Measurements from ENCODE around the gene STIMATE.

Gene STIMATE

GRCh38 chr3:52866427-52866826 is 30.9 kb downstream of the STIMATE start:
- DNase-seq (ENCODE audit: low read depth in 3 of 3): no peak

DNA sequence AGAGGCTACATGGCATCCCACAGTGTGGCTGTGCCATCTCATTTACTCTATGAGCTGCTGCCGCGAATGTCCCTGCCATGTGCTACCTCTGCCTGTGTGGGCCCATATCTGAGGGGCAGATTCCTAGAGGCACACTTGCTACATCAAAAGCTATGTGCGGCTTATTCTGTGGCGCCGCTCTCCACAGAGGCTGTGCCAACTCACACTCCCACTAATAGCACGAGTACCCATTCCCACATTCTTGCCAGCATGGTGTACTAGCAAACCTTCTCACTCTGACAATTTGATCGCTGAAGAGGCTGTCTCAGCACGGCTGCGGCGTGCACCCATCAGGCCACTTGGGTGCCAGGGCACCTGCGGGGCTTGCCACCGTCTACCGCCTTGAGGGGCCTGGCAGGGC is 31.4 kb downstream of the STIMATE start:
- DNase-seq (ENCODE audit: low read depth in 3 of 3): no peak

- DNase-seq (ENCODE audit: low read depth in 3 of 3): no peak
Measured at GRCh38 chr3:52860424-52860768, 37.0 kb downstream of the STIMATE start.

DNA sequence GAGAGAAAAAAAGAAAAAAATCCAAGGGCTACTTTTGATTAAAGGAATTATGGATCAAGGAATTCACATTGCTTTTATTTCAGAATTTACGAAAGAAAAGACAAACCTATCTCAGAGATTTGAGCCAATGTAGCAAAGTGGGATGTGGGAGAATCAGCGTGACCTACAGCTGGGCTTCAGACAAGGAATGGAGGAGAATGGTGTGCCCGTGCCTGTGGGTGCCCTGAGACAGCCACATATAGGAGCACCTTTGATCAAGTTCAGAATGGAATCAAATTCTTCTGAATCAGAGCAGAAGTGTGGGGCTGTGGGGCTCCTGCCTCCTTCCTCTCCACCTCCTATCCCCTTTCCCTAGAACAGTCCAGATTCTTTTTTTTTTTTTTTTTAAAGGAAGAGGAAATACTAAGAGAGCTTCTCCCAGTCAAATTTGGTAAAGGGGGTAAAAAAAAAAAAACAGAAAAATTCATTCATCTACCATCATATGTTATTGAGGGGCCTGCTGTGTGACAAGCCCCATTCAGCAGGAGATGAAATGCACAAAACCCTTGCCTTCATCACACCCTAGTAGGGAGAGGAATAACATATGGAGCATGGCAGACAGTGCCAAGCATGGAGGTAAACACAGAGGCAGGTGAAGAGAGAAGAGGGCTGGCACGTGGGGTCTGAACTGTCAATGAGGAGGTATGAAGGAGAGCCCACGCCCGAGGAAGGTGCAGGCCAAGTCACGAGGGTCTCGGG is 37.5 kb downstream of the STIMATE start:
- DNase-seq (ENCODE audit: low read depth in 3 of 3): no peak

DNA sequence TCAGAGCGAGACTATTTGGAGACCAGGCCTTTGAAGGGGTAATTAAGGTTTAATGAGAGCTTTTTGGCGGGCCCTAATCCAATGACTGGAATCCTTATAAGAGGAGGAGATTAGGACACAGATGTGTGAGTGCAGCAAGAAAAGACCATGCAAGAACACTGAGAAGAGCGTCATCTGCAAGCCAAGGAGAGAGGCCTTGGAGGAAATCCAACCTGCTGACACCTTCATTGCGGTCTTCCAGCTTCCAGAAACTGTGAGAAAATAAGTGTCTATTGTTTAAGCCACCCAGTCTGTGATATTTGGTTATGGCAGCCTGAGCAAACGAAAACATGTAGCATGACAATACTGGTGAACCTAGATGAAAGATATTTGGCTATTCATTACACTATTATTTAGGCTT is 39.5 kb downstream of the STIMATE start:
- no peak for DNase-seq (ENCODE audit: low read depth in 3 of 3)

DNA sequence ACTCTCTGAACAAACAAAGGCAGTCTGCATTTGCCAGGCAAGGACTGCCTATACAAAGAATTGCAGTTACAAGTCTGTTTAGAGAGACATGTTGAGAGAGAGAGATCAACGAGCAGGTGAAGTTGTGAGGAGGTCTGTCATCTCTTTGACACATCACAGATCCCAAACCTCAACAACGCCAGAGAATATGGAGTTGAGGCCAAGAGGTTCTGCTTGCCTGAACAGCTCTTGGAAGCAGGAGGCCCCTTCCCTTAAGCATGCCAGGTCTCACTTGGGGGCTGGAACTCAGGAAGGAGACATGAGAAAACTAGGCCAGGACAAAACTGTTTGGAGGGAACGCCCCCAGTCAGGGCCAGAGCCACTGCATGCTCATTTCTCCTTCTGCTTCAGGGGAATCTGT is 40.2 kb downstream of the STIMATE start:
- DNase-seq (ENCODE audit: low read depth in 3 of 3): no peak

DNA sequence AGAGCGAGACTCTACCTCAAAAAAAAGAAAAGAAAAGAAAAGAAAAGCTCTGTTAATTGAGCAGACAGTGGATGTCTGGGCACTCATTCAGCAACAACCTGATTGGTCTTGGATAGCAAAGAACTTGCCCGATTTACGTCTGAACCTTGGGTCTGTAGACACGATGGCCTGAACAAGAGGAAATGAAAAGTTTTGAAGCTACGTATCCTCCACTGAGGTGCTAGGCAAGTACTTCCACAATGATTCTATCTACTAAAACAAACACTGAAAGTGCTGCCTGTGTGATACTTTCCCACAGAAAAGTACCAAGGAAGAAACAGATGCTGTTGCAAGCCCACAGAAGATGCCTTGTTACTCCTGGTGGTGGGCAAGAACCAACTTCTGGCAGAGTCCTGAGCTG is 40.7 kb downstream of the STIMATE start:
- DNase-seq (ENCODE audit: low read depth in 3 of 3): no peak

DNA sequence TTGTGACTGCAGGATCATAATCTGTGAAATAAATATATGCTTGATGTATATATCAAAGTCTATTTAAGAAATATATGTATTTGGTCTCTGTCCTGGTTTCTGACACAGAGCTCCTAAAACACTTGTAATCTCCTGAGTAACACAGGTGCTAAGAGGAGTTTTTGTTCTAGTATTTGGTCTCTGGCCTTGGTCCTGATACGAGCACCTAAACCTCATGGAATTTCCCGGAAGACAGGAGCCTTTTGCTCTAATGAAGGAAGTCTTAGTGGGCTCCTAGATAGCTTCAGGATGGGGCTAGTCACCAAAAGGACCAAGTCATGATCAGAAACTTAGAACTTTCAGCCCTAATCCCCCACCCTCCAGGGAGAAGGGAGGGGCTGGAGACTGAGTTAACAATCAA is 43.3 kb downstream of the STIMATE start:
- DNase-seq (ENCODE audit: low read depth in 3 of 3): no peak

- DNase-seq (ENCODE audit: low read depth in 3 of 3): no peak
Measured at GRCh38 chr3:52852419-52852818, 44.9 kb downstream of the STIMATE start.

DNA sequence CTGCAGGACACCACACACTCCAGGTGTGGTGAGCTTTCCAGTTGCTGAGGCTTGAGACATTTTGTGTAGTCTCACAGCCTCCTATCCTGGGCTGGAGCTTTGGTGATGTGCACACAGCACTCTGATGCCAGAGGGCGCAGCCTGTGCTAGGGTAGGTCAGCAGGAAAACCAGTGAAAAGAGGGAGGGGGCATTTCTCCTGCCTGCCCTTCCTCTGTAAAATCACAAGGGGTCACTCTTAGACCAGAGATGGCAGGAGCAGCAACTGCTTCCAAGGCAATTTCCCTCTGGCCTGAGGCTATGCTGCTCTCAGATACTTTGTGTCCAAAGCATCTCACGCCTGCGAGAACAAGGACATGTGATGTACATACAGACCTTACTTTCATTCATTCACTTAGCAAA is 46.0 kb downstream of the STIMATE start:
- no peak for DNase-seq (ENCODE audit: low read depth in 3 of 3)

DNA sequence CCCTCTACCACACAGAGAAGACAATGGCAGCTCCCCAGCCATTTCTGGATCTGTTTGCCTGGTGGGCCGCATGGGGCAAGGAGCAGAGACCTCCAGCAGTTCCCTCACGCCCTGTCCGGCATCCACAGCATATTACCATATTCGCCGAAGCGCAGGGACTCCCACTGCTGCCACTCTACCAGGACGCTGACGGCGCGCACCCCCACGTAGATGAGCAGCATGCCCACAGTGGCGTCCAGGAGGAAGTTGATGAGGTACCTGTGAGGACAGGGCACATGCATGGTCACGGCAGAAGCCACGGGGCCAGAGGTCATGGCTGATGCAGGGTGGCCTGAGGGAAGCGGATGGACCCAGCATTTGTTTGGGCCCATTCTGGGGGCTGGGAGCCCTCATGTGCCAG is 47.7 kb downstream of the STIMATE start:
- DNase-seq (ENCODE audit: low read depth in 3 of 3): no peak

DNA sequence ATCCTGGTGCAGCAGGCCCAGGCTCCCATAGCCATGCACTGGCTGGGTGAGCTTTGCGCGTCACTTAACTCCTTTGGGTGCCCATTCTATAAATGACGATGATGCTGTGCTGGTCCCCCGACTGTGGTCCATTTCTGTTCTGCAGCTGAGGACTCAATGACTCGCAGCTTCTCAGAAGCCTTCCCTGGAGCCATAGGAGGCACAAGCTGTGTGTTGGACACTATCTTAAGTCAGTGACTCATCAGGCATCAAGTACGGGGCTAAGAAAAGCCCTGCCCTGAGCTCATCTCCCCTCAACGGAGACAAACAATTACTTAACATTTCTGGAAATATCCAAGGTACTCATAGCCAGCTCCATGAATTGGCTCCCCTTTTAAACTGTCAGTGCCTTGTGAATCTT is 48.7 kb downstream of the STIMATE start:
- no peak for DNase-seq (ENCODE audit: low read depth in 3 of 3)

DNA sequence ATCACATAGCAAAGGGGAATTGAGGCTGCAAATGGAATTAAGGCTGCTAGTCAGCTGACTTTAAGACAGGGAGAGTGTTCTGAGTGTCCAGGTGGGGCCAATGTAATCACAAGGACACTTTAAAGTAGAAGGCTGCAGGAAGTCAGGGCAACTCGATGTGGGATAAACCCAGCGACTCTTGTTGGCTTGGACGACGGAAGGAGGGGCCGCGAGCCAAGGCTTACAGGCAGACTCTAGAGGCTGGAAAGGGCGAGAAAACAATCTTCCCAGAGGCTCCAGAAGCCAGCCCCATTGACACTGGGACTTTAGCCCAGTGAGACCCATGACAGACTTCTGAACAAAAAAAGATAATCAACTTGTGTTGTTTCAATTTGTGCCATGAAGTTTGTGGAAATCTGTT is 49.6 kb downstream of the STIMATE start:
- DNase-seq (ENCODE audit: low read depth in 3 of 3): no peak

DNA sequence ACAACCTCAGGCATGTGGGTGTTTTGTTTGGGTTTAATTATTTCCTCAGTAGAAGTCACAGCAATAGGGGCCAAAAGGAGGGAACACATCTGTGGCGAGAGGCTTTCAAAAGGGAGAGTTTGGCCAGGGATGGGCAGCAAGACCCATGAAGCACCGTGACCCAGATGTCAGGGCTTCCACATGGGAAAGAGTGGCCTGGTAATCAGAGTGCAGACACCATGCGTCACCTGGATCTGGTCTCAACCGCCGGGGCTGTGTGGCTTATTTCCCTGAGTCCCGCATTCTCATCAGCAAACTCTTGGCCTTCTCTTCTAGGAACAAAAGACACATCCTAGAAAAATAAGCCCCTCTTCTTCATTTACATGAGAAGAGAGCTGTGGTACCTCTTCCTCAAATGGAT is 50.1 kb downstream of the STIMATE start:
- DNase-seq (ENCODE audit: low read depth in 3 of 3): no peak

GRCh38 chr3:52846432-52846965 is 50.8 kb downstream of the STIMATE start:
- DNase-seq (ENCODE audit: low read depth in 3 of 3): no peak

DNA sequence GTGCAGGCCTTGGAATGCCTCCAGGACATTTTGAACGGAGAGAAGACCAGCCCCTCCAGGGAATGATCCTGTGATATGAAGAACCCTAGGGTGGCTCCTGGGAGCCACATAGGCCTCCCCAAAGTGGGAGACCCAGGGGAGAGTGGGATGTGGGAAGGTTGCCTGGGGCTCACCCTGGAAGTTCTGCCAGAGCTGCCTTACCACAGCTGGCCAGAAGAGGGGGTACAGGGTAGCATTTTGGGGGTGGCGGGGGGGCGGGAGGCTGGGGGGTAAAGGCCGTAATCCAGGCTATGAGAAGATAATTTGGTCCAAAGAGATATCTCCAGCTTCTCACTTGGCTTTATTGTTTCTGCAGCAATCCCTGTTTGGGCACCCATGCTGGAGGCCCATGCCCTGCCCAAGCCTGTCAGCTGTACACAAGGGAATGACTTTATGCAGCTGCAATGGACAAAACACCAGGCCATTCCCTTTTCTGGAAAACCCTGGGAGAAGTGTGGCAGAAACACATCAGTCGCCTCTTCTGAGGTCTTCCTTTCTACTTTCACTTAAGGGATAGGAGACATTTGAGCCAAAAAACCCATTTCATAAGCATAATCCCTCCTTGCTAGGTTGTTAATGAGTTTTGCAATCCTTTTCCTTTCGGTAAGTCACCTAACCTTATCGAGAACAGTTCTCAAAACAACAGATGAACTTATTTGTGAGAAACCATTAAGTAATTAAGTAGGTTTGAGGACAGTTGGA is 51.5 kb downstream of the STIMATE start:
- DNase-seq (ENCODE audit: low read depth in 3 of 3): peak in 1 of 3 experiments; percentile 15

- no peak for DNase-seq (ENCODE audit: low read depth in 3 of 3)
Measured at GRCh38 chr3:52845157-52845556, 52.2 kb downstream of the STIMATE start.

- no peak for DNase-seq (ENCODE audit: low read depth in 3 of 3)
Measured at GRCh38 chr3:52844290-52844975, 52.9 kb downstream of the STIMATE start.

DNA sequence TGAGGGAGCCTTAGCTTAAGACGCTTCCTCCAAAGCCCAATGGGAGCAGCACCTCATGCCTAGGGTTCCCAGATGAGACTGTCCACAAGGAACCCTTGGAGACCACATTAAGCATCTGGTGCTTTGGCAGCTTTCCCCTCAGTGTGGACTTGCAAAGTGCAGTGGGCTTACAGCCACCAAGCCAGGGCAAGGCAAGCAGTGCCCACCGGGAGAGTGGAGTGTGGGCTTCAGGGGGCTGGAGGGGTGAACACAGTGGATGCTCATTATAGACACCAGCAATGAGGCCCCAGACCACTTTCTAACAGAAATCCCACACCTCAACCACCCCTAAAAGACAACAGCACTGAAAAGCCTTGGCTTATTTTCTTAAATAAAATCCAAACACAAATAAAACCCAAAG is 53.5 kb downstream of the STIMATE start:
- no peak for DNase-seq (ENCODE audit: low read depth in 3 of 3)

GRCh38 chr3:52843108-52843865 is 54.1 kb downstream of the STIMATE start:
- DNase-seq (ENCODE audit: low read depth in 3 of 3): no peak

DNA sequence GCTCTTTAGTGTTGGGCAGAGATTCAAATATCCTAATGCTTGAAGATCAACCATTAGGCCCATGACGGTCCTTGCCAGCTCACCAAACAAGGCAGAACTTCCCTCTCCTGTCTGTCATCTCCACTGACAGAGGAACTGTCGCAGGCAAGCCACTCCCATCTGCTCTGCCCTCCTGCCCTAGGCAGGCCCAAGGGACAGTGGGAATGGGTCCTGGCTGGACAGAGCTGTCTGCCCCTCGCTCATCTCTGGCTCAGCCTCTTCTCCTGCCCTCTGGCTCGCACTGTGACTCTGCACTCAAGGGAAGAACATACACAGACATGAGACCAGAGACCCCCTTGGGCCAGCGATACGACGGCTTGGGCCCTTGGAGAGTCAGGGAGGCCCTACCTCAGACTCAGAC is 54.9 kb downstream of the STIMATE start:
- no peak for DNase-seq (ENCODE audit: low read depth in 3 of 3)

- no peak for DNase-seq (ENCODE audit: low read depth in 3 of 3)
Measured at GRCh38 chr3:52841981-52842340, 55.4 kb downstream of the STIMATE start.

Measured in stimulated activated CD4-positive, alpha-beta T cell treated with anti-CD3 and anti-CD28 coated beads, TNF-alpha, amount 100 ng/mL, for 24 hours (primary cell).